Naive thymus-derived CD4-positive, alpha-beta T cell (primary cell): ENCODE results near the gene CD86. TPM values are rescaled to one million over a fixed set of nuclear protein-coding genes. Genes with fewer than 3 reads are reported as not detected.

ENCODE experiments used
- ATAC-seq: fragments of 150-1000 bp; cut with Tn5 transposase; 2 replicates; pipeline ENCODE4 v1.10.0; 2021; ENCODE audit warnings: mild to moderate bottlenecking, moderate library complexity
- CTCF ChIA-PET: fragments of 350-600 bp; sonication (Branson Sonifier 250); formaldehyde crosslinking; loops from one replicate; lab custom pipeline; 2021; ENCODE audit warnings: antibody characterized with exemption; lab: Charles Lee
- POLR2A ChIA-PET: fragments of 350-600 bp; sonication (Branson Sonifier 250); formaldehyde crosslinking; loops from one replicate; lab custom pipeline; 2021; ENCODE audit warnings: antibody characterized with exemption, inconsistent platforms; lab: Charles Lee
- DNase-seq, 9 donors: peaks; one replicate each; pipeline versions ENCODE4 v3.0.0 to v3.0.0-alpha.2; 2020 to 2022; ENCODE audit warnings: mixed read lengths in 1 of 9
- H3K27ac ChIP-seq: one replicate; pipeline ENCODE4 v1.7.0; 2013; ENCODE audit warnings: mild to moderate bottlenecking, low read depth, low read length, moderate library complexity
- H3K27me3 ChIP-seq, 2 donors: one replicate each; pipeline ENCODE4 v1.7.0; 2013; ENCODE audit warnings: low read length in 2 of 2, mild to moderate bottlenecking in 2 of 2, moderate library complexity in 2 of 2; ENCODE audit not compliant: control insufficient read depth in 2 of 2, insufficient read depth in 2 of 2
- H3K36me3 ChIP-seq, 3 experiments: 1 replicate in 2 of 3; 2 replicates in 1 of 3; pipeline ENCODE4 v1.7.0; 2013; ENCODE audit warnings: low read length in 3 of 3, mild to moderate bottlenecking in 3 of 3, moderate library complexity in 1 of 3; ENCODE audit not compliant: insufficient read depth in 3 of 3, control insufficient read depth in 2 of 3
- H3K4me1 ChIP-seq, 2 donors: one replicate each; pipeline ENCODE4 v1.7.0; 2013; ENCODE audit warnings: low read length in 2 of 2, mild to moderate bottlenecking in 2 of 2, moderate library complexity in 1 of 2; ENCODE audit not compliant: control insufficient read depth in 2 of 2, insufficient read depth in 2 of 2
- H3K4me3 ChIP-seq: 2 replicates; pipeline ENCODE4 v1.7.0; 2013; ENCODE audit warnings: mild to moderate bottlenecking, low read length
- H3K9me3 ChIP-seq, 3 experiments: 1 replicate in 2 of 3; 2 replicates in 1 of 3; pipeline ENCODE4 v1.7.0; 2013; ENCODE audit warnings: low read length in 3 of 3; ENCODE audit not compliant: control insufficient read depth in 2 of 3
- H3K27ac Mint-ChIP-seq, 9 donors: one replicate each; pipeline ENCODE4 v1.8.0; 2020 to 2022; ENCODE audit warnings: mixed read lengths in 9 of 9, mild to moderate bottlenecking in 8 of 9, moderate library complexity in 5 of 9, inconsistent platforms in 2 of 9
- H3K27me3 Mint-ChIP-seq, 5 donors: one replicate each; pipeline ENCODE4 v1.8.0; 2021 to 2022; ENCODE audit warnings: mixed read lengths in 5 of 5, mild to moderate bottlenecking in 1 of 5
- H3K36me3 Mint-ChIP-seq, 5 donors: one replicate each; pipeline ENCODE4 v1.8.0; 2020 to 2022; ENCODE audit warnings: mixed read lengths in 5 of 5, mild to moderate bottlenecking in 3 of 5, inconsistent platforms in 1 of 5
- H3K4me1 Mint-ChIP-seq, 7 donors: one replicate each; pipeline ENCODE4 v1.8.0; 2020 to 2022; ENCODE audit warnings: mixed read lengths in 7 of 7, mild to moderate bottlenecking in 3 of 7, inconsistent platforms in 1 of 7
- H3K4me3 Mint-ChIP-seq, 10 donors: one replicate each; pipeline ENCODE4 v1.8.0; 2020 to 2022; ENCODE audit warnings: mild to moderate bottlenecking in 10 of 10, mixed read lengths in 10 of 10, moderate library complexity in 6 of 10, inconsistent platforms in 2 of 10
- H3K9me3 Mint-ChIP-seq, 11 donors: one replicate each; pipeline ENCODE4 v1.8.0; 2020 to 2022; ENCODE audit warnings: mixed read lengths in 11 of 11, mild to moderate bottlenecking in 4 of 11, inconsistent platforms in 1 of 11, moderate library complexity in 1 of 11
- intact Hi-C, 2 donors: fragments of 100-400 bp; cut with micrococcal nuclease; formaldehyde crosslinking; loops; one replicate each; pipeline ENCODE4 v1.15.1; 2023
- polyA plus RNA-seq, 2 donors: library from polyadenylated mRNA; unstranded; fragments of 300-500 nt; fragmentation: Illumina TruSeq; gene quantifications; one replicate each; pipeline ENCODE4 v1.2.3, GENCODE V29; 2021
- total RNA-seq, 6 experiments: library from RNA in 5 of 6; stranded (reverse) in 5 of 6; gene quantifications; 1 replicate in 5 of 6; 2 replicates in 1 of 6; pipeline ENCODE4 v1.2.3 and lab custom pipeline; 2021 to 2026

The CD86 gene, protein sequence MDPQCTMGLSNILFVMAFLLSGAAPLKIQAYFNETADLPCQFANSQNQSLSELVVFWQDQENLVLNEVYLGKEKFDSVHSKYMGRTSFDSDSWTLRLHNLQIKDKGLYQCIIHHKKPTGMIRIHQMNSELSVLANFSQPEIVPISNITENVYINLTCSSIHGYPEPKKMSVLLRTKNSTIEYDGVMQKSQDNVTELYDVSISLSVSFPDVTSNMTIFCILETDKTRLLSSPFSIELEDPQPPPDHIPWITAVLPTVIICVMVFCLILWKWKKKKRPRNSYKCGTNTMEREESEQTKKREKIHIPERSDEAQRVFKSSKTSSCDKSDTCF
- total RNA-seq (10 to 100 TPM in 1 of 5 experiments, 1 to 10 TPM in 4; 1.0 to 24.0 (median 2.4) TPM), polyA plus RNA-seq (under 1 TPM; 0.07 to 0.24 TPM), total RNA-seq (lab: John Stamatoyannopoulos, UW) (not detected)

DNA sequence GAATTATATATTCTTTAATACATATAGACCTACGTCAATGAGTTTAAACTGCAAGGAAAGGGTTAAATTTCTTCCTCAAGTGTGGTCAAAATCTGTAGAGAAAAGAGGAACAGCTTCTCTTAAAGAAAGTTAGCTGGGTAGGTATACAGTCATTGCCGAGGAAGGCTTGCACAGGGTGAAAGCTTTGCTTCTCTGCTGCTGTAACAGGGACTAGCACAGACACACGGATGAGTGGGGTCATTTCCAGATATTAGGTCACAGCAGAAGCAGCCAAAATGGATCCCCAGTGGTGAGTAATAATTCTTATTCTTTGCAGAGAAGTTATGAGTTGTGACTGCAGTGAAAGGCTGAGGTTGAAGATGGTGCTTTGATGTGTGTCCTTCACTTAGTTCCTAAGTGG, at the start of gene CD86:
TSS of gene CD86 (plus strand) at position 148 of the 400 bp plus-strand sequence. CDS start at position 276, 128 bp downstream.
- Mint-ChIP-seq H3K4me3 (no peak within 1 kb of the TSS), H3K27ac (no peak within 1 kb of the TSS), H3K4me1 (peaks cover 0 to 3% (median 0%) of the 10 kb centered on the region in 7 donors), H3K9me3 (peaks cover 0 to 3% (median 0%) of the 10 kb centered on the region in 11 donors), H3K27me3 (peaks cover 32 to 53% (median 48%) of the 10 kb centered on the region in 5 donors), H3K36me3 (peaks cover 0 to 5% (median 0%) of the 10 kb centered on the region in 5 donors)
- no peak within 1 kb of the TSS for H3K27ac ChIP-seq
- no peaks in the 10 kb centered on the region for H3K9me3 ChIP-seq
- H3K4me3 ChIP-seq, result no peak within 1 kb of the TSS
- intact Hi-C loops, result no loop called here
- DNase-seq, result no peak
- CTCF ChIA-PET, result no interaction called here
- POLR2A ChIA-PET, result no interaction called here
- H3K4me1 ChIP-seq, result no peaks in the 10 kb centered on the region
- peak; percentile 90 for ATAC-seq
- H3K36me3 ChIP-seq, result no peaks in the 10 kb centered on the region
- H3K27me3 ChIP-seq, result no peaks in the 10 kb centered on the region

DNA sequence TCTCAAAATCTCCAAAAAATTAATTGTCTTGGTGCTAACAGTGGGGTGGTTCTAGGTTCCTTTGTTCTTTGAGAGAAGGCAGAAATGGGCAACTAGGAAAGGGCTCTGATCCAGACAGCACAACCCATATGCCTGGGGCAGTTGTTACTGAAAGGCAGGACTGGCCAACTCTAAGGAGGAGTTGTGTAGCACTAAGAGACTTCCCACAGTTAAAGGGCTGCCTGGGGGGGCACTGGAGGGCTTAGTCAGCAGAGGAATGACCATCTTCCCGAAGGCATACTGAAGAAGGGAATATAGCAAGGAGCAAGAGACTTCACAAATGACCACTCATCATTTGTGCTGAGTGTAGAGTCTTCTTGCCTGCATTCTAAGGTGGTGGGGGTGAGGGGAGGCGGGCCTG, 48.9 kb upstream of the CD86 start:
- Histone ChIP-seq H3K4me3 (no peak overlapping the region), H3K27me3 (no peaks in the 10 kb centered on the region), H3K27ac (no peak overlapping the region), H3K36me3 (no peaks in the 10 kb centered on the region), H3K4me1 (no peaks in the 10 kb centered on the region), H3K9me3 (no peaks in the 10 kb centered on the region)
- Mint-ChIP-seq H3K9me3 (no peaks in the 10 kb centered on the region), H3K4me1 (peaks cover 0 to 24% (median 0%) of the 10 kb centered on the region in 7 donors), H3K27me3 (peaks cover 6 to 36% (median 32%) of the 10 kb centered on the region in 5 donors), H3K27ac (no peak overlapping the region), H3K4me3 (no peak overlapping the region), H3K36me3 (no peaks in the 10 kb centered on the region)
- CTCF ChIA-PET, result no interaction called here
- ATAC-seq (no peak), DNase-seq (no peak)
- POLR2A ChIA-PET, result no interaction called here
- intact Hi-C loops, result no loop called here

DNA sequence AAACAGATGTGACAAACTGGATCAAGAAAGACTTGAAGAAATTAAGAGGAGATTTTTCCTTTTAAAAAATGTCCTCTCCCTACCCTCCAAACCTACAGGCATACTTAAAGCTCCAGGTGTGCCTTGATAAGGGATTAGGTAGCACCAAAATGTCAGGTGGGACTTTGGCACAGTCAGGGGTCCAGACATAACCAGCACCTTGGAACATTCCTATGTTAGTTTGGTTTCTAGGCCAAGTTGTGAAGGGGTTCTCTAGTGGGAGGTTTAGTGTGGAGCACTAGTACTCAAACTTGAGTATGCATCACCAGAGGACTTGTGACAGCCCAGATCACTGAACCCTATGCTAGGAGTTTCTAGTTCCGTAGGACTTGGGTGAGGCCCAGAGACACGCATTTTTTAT, 47.0 kb upstream of the CD86 start:
- ChIA-PET CTCF (no interaction called here), POLR2A (no interaction called here)
- intact Hi-C loops, result no loop called here
- H3K4me1 ChIP-seq, result no peaks in the 10 kb centered on the region
- DNase-seq, result no peak
- no peak overlapping the region for H3K4me3 ChIP-seq
- no peaks in the 10 kb centered on the region for H3K27me3 ChIP-seq
- Mint-ChIP-seq H3K36me3 (no peaks in the 10 kb centered on the region), H3K27ac (no peak overlapping the region), H3K4me3 (no peak overlapping the region), H3K4me1 (peaks cover 0 to 26% (median 0%) of the 10 kb centered on the region in 7 donors), H3K27me3 (peaks cover 6 to 22% (median 21%) of the 10 kb centered on the region in 5 donors), H3K9me3 (no peaks in the 10 kb centered on the region)
- no peaks in the 10 kb centered on the region for H3K36me3 ChIP-seq
- no peak for ATAC-seq
- H3K27ac ChIP-seq, result no peak overlapping the region
- no peaks in the 10 kb centered on the region for H3K9me3 ChIP-seq

DNA sequence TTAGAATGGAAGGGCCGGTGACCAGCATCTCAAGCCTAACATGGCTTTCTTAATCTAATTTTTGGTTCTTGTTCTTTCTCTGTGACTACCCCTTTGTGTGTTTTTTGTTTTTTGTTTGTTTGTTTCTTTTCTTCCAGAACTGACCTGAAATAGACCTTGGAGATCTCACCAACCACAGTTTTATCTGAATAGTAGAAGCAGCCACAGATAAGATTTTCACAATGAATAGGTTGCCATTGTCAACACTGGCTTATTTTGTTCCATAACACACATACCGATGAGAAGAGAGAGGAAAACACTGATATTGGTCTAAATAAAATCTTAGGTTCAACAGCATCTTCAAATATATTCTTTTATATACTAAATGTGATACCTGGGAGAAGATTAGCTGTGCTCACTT, 44.7 kb upstream of the CD86 start:
- Histone ChIP-seq H3K4me1 (no peaks in the 10 kb centered on the region), H3K27me3 (no peaks in the 10 kb centered on the region), H3K36me3 (no peaks in the 10 kb centered on the region), H3K4me3 (no peak overlapping the region), H3K9me3 (no peaks in the 10 kb centered on the region), H3K27ac (no peak overlapping the region)
- ChIA-PET CTCF (no interaction called here), POLR2A (no interaction called here)
- Mint-ChIP-seq H3K4me3 (no peak overlapping the region), H3K36me3 (no peaks in the 10 kb centered on the region), H3K4me1 (peaks cover 0 to 10% (median 0%) of the 10 kb centered on the region in 7 donors), H3K27ac (no peak overlapping the region), H3K9me3 (no peaks in the 10 kb centered on the region), H3K27me3 (peaks cover 4 to 13% (median 9%) of the 10 kb centered on the region in 5 donors)
- intact Hi-C loops, result no loop called here
- DNase-seq, result no peak
- no peak for ATAC-seq

DNA sequence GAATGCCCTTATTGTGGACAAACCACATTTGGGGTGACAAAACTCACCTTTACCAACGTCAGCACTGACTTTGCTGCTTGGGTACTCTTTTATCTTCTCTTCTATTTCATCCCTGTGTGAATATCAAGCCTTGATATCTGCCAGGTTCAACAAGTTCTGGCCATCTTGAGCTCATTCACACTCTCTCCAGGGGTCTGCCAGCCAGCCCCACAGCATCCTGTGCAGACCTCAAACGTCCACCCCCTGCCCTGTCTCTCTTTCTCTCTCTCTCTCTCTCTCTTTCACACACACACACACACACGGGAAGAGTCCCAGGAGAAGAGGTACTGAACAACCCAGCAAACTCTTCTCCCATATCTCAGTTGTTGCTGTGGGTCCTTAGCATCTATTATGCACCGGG, 43.8 kb upstream of the CD86 start:
- Histone ChIP-seq H3K27me3 (no peaks in the 10 kb centered on the region), H3K4me1 (no peaks in the 10 kb centered on the region), H3K4me3 (no peak overlapping the region), H3K9me3 (no peaks in the 10 kb centered on the region), H3K36me3 (no peaks in the 10 kb centered on the region), H3K27ac (no peak overlapping the region)
- ChIA-PET POLR2A (no interaction called here), CTCF (no interaction called here)
- peaks cover 0 to 10% (median 0%) of the 10 kb centered on the region in 7 donors for H3K4me1 Mint-ChIP-seq
- H3K4me3 Mint-ChIP-seq, result no peak overlapping the region
- ATAC-seq (no peak), DNase-seq (no peak)
- peaks cover 0 to 3% (median 0%) of the 10 kb centered on the region in 5 donors for H3K36me3 Mint-ChIP-seq
- intact Hi-C loops, result no loop called here
- H3K27ac Mint-ChIP-seq, result peak overlapping the region in 1 of 9 donors; percentile 9
- peaks cover 4 to 19% (median 17%) of the 10 kb centered on the region in 5 donors for H3K27me3 Mint-ChIP-seq
- H3K9me3 Mint-ChIP-seq, result peaks cover 0 to 6% (median 0%) of the 10 kb centered on the region in 11 donors

DNA sequence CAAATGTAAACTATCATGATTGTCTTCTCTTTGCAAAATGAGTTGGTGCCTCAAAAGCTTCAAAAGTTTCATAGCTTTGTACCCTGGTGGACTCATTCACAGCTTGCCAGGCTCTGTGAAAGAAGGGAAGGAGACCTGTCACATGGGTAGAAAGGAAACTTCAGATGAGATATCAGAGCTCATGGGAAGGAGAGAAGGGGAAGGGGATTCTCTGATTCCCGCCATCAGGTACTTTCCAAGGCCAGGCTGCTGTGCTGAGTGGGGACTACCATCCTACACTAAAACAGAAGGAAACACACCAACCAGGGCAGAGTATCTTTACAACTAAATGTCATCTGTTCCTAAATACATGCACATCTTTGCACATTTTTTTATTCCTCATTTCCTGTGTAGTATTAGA, 42.3 kb upstream of the CD86 start:
- H3K27ac Mint-ChIP-seq, result no peak overlapping the region
- intact Hi-C loops, result no loop called here
- DNase-seq (no peak), ATAC-seq (no peak)
- H3K9me3 Mint-ChIP-seq, result peaks cover 0 to 8% (median 0%) of the 10 kb centered on the region in 11 donors
- no peaks in the 10 kb centered on the region for H3K4me1 ChIP-seq
- peaks cover 0 to 10% (median 0%) of the 10 kb centered on the region in 7 donors for H3K4me1 Mint-ChIP-seq
- H3K4me3 Mint-ChIP-seq, result no peak overlapping the region
- H3K9me3 ChIP-seq, result no peaks in the 10 kb centered on the region
- ChIA-PET POLR2A (no interaction called here), CTCF (no interaction called here)
- H3K36me3 Mint-ChIP-seq, result peaks cover 0 to 3% (median 0%) of the 10 kb centered on the region in 5 donors
- H3K27me3 Mint-ChIP-seq, result peaks cover 4 to 25% (median 23%) of the 10 kb centered on the region in 5 donors
- H3K4me3 ChIP-seq, result no peak overlapping the region
- no peak overlapping the region for H3K27ac ChIP-seq
- H3K36me3 ChIP-seq, result no peaks in the 10 kb centered on the region
- H3K27me3 ChIP-seq, result no peaks in the 10 kb centered on the region
